ENCODE data around the gene TMEM82.

The TMEM82 gene

DNA sequence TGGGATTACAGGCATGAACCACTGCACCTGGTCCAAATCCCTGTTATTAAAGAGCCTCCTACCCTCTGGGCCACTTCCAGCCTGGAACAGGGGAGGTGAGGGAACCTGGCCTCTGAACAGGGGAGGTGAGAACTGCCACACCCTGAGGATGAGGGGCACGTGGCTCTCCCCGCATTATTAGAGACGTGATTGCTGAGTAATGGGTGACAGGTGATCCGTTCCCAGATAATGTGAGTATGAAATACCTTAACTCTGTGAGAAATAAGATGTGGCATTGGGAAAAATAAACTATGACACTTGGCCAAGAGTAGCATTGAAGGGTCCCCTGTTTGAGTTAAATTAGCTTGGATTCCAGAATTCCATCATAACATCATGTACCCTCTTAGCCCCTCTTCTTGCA is 19.9 kb upstream of the TMEM82 start:
- no peak for DNase-seq

DNA sequence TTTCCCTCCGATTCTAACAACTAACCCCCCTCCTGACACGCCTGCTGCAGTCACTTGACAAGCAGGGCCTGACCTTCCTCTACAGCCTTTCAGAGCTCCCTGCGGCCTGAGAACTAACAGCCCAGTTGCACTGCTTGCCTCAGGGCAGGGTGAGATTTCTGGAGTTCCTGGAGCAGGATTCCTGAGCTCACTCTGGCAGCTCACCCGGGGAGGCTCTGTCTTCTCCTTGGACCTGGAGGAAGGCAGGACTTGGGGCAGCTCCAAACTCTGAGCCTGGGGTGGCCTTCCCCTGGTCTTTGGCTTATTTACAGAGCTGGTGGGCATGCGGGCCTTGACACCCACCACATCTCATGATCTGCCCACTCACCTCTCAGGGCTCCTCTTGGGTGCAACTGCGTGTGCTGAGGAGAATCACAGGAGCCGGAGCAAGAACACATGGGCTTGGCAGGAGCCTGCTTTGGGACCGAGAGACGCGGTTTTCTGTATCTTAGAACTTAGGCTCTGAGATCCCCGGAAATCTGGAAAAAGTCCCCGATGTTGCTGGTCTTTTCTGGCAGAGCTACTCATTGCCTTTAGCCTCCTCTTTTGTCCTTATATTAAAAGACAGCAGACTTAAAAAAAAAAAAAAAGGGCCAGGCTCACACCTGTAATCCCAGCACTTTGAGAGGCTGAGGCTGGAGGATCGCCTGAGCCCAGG is 19.3 kb upstream of the TMEM82 start:
- DNase-seq: no peak

DNA sequence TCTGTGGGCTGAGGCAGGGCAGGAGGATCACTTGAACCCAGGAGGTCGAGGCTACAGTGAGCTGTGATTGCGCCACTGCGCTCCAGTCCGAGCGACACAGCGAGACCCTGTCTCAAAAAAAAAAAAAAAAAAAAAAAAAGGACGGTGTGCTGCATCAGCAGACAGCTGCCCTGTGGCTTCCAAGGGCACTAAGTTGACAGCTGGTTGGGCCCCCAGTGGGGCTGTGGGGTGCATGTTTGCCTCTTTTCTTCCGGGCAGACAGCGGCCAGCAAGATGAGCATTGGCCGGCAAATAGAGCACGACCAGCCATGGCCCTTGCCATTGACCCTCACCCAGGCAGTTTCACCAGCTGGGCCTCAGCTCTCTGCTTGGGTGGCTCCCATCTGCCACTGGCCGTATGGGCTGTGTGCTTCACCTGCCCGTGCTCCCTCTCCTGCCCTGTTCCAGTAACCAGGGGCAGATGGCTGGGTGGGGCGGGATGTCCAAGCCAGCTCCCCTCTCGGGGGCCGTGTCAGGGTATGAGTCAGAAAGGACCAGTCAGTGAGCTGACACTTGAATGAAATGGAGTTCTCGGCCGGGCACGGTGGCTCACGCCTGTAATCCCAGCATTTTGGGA is 18.6 kb upstream of the TMEM82 start:
- DNase-seq: peak; percentile 75

DNA sequence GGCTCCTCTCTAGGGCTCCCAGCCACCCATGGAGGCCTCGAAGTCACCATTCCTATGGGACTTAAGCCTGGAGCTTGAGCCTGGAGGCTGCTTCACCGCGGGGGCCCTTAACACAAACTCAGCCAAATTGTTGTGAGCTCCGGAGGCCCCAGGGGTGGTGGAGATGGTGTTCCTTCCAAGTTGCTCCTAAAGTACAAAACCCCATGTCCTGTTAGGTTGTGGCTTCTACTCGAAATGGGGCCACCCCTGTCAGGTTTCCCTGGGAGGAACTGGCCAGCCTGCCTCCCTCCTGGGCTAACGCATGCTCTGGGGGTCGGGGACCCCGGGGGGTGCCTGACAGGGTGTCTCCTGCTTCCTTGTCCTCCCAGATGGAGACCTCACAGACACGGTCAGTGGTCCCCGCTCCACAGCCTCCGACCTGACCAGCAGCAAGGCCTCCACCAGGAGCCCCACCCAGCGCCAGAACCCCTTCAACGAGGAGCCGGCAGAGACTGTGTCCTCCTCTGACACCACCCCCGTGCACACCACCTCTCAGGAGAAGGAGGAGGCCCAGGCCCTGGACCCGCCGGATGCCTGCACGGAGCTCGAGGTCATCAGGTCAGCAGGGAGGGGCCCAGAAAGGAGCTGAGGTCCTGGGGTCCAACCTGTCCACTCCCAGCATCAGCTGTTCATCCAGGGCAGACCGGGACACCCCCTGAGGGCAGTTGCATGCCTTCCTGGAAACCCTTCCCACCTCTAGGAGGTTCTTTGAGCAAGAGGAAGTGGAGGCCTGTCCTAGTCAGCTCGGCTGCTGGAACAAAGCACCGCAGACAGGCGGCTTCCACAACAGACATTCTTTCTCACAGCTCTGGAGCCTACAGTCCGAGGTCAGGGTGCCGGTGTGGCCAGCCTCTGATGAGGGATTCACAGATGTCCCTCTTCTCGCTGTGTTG is 17.1 kb upstream of the TMEM82 start:
- DNase-seq: no peak

DNA sequence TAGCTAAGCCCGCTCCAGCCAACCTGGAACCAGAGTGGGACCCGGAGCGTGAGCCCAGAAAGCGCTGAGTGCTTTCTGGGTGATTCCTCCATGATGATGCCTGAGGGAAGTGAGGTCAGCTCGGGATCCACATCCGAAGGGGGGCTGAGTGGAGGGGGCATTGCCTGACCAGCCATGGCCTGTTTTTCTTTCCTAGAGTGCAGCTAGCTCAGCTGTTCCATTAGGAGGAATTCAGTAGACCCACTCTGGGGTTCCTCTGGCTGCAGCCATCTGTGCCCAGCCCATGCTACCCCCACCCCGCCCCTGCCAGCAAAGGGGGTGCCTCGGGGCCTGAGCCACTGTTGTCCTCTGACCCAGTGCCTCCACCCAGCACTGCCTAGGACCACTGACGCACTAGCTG is 15.8 kb upstream of the TMEM82 start:
- no peak for DNase-seq

DNA sequence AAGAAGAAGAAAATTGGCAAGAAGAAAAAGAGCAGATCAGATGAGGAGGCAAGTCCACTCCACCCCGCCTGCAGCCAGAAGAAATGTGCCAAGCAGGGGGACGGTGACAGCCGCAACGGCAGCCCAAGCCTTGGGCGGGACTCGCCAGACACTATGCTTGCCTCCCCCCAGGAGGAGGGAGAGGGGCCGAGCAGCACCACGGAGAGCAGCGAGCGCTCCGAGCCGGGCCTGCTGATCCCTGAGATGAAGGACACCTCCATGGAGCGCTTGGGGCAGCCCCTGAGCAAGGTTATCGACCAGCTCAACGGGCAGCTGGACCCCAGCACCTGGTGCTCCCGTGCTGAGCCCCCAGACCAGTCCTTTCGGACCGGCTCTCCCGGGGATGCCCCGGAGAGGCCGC is 15.3 kb upstream of the TMEM82 start:
- DNase-seq: no peak

DNA sequence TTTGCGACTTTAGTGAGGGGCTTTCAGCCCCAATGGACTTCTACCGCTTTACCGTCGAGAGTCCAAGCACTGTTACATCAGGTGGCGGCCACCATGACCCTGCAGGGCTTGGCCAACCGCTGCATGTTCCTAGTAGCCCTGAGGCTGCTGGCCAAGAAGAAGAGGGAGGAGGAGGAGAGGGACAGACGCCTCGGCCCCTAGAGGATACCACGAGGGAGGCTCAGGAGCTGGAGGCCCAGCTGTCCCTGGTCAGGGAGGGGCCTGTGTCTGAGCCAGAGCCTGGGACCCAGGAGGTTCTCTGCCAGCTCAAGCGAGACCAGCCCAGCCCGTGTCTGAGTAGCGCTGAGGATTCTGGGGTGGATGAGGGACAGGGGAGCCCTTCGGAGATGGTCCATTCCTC is 14.9 kb upstream of the TMEM82 start:
- DNase-seq: no peak

DNA sequence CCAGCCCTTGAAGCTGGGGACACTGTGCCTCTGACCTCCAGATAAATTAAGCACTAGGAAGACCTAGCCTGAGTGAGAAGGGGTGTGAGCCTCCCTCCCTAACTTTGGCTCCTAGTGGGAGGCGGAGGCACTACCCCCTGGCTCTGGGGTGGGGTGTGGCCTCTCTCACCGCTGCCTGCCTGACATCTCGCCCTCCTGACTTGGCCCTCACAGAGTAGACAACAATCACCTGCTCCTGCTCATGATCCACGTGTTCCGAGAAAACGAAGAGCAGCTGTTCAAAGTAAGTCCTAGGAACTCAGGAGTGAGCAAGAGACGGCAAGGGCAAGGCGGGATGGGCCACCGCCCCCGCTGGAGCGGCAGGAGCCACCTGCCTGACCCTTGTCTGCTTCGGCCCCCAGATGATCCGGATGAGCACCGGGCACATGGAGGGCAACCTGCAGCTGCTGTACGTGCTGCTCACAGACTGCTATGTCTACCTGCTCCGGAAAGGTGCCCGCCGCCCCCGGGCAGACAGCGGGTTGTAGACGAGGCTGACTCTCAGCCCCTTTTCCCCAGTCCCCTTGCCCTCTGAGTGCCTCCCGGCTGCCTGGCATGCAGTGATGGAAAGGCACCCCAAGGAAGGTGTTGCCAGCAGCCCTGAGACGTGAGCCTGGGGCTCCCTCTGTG is 14.3 kb upstream of the TMEM82 start:
- no peak for DNase-seq

DNA sequence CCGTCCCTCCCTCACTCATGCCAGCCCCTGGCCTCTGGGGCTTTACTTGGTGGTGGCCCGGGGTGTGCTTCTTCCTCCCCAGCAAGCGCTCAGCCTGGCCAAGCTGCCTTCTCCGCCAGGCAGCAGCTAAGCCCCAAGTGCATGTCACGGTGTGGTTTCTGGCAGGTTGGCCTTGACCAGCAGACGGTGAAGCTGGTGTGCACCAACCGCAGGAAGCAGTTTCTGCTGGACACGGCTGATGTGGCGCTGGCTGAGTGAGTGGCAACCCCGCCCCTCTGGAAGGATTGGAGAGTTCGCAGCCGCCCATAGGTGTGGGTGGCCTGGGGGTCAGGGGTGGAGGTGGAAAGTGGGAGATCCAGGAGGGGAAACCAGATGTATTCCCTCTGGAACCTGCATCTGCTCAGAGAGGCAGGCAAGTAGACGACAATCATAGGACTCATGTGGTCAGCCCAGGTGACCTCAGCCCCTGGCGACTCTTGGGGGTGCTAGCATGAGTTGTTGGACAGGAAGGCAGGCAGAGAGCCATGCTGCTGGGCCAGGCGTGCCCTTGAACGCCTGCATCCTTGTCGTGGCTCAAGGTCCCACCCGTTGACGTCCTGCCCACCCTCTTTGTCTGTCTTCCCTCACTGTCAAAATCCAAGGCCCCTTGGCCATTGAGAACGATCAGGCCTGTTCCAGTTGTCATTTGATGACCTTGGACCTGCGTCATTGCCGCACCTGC is 13.2 kb upstream of the TMEM82 start:
- DNase-seq: no peak

DNA sequence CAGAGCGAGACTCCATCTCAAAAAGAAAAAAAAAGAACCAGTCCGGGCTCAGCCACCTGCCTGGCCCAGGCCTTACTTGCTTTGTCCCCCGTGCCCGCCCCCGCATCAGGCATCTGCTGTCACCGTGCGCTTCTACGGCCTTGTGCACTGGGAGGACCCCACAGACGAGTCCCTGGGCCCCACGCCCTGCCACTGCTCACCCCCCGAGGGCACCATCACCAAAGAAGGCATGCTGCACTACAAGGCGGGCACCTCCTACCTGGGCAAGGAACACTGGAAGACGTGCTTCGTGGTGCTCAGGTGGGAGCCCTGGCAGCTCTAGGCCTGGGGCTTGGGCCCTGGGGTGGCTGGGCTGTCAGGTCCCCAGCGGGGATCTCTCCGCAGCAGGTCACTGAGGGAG is 11.9 kb upstream of the TMEM82 start:
- DNase-seq: no peak

DNA sequence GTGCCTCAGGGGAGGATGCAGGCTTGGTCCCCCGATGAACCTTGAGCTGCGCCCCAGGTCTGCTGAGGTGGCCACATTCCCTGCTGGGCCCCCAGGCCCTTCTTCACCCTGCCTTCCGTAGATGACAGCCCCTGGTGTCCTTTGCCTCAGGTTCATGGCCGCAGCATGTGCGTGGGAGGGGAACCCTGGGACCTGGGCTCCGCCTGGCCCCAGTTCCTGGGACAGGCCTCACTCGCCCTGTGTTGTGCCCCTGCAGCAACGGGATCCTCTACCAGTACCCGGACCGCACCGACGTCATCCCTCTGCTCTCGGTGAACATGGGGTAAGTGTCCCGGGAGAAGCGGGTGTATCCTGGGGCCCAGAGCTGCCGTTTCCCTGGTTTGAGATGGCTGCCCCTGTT is 11.4 kb upstream of the TMEM82 start:
- DNase-seq: no peak

DNA sequence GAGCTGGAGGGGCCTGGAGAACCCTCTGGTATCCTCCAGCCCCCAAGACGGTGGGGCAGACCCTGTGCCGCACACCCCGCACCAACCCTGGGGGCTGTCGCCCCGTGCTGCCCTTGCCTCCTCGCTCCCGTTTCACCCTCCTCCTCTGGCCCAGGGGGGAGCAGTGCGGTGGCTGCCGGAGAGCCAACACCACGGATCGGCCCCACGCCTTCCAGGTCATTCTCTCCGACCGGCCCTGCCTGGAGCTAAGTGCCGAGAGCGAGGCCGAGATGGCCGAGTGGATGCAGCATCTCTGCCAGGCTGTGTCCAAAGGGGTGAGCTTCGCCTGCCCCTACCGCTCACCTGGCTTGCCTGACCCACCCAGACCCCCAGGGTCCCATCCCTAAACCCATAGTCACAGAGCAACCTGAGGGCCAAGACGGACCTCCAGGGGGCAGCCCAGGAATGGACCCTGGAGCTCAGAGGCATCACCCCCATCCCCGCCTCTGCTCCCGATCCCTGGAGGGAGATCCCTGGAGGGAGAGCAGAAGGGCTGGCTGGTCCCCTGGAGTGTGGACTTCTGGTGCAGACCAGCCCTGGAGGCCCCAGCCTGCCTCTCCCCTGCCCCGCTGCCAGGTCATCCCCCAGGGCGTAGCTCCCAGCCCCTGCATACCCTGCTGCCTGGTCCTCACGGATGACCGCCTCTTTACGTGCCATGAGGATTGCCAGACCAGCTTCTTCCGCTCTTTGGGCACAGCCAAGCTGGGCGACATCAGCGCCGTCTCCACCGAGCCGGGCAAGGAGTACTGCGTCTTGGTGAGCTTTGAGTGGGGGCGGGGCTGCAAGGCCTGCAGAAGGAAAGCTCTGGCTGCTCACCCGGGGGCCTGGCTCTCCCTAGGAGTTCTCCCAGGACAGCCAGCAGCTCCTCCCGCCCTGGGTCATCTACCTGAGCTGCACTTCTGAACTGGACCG is 10.3 kb upstream of the TMEM82 start:
- no peak for DNase-seq

DNA sequence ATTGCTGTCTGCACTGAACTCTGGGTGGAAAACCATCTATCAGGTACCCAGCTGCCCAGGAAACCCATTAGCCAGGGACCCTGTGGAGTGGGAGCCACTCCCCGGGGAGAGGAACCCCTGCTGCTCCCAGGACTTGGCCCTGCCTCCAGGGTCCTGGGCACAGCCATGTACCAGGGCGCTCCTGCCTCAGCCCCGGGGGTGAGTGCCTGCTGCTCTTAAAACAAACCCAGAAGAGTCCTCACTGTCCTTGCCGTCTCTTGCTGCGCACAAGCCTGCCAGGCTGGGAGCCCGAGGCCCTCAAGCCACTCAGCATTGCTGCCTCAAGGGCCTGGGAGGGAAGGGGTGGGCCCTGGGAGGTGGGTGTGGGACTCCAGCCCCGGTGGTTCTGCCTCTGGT is 9.6 kb upstream of the TMEM82 start:
- DNase-seq: no peak

DNA sequence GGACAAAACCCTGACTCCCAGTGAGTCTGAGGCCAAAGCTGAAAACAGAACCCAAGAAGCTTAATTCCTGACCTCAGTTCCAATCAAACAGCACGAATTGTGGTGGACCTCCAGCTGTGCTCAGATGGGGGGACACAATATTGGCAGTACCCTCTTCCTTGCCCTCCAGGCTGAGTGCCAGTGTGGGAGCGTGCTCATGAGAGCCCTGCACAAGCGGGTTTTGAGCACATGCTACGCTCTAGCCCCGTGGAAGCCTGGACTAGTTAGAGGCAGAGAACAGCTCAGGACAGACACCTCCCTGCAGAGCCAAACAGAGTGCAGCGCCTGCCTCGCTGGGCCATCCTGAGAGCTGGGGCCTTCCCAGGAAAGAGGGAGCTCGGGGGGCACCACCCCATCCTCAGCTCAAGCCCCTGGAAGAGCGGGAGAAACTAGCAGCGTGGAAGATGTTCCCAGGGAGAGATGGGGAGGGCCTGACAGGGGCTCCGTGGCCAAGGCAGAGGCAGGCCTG is 9.0 kb upstream of the TMEM82 start:
- no peak for DNase-seq

DNA sequence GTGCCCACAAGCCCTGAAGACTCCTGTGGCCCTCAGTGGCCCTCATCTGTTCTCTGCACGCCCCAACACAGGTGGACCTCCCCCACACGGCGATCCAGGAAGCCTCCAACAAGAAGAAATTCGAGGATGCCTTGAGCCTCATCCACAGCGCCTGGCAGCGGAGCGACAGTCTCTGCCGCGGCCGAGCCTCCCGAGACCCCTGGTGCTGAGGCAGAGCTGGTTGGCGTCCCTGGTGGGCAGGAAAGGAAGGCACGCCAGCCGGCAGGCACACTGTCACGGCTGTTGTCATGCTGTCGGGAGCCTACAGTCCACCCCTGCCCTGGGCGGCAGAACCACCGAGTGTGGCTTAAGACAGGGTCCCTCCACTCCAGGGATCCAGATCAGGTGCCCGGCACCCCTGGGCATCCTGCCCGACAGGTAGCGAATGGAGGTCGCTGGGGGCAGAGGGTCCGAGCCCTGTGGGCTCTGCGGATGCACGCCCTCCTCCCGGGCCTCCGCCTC is 8.5 kb upstream of the TMEM82 start:
- no peak for DNase-seq

DNA sequence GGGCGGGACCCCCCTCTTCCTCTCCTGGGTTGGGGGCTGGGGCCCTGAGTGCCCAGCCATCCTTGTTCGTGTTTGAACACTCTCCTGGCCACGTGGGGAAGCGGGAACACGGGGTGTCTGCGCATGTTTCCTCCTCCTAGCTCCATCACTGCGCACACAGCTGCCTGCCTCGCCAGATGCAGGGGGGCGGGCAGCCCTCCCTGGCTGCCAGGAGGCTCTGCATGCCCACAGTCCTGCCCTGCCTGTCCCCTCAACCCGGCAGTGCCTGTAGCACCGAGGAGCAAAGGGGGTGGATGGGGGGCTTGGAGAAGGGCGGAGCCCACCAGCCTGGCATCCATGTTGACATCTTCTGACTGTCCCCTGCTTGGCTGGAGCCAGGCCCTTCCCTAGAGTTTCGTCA is 8.0 kb upstream of the TMEM82 start:
- DNase-seq: no peak

DNA sequence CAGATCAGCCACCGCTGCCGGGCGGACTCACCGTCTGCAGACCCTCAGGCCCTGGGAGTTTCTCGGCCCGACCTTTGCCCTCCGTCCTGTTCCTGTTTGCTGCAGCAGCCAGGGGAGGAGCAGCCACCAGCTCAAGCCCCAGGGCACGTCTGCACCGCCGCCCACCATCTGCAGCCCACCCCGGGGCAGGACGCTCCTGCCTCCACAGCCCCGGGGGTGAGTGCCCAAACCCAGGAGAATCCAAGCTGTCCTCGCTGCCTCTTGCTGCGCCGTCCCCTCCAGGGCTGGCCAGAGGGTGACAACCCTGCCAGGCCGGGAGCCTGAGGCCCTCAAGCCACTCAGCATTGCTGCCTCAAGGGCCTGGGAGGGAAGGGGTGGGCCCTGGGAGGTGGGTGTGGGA is 7.4 kb upstream of the TMEM82 start:
- DNase-seq: no peak

DNA sequence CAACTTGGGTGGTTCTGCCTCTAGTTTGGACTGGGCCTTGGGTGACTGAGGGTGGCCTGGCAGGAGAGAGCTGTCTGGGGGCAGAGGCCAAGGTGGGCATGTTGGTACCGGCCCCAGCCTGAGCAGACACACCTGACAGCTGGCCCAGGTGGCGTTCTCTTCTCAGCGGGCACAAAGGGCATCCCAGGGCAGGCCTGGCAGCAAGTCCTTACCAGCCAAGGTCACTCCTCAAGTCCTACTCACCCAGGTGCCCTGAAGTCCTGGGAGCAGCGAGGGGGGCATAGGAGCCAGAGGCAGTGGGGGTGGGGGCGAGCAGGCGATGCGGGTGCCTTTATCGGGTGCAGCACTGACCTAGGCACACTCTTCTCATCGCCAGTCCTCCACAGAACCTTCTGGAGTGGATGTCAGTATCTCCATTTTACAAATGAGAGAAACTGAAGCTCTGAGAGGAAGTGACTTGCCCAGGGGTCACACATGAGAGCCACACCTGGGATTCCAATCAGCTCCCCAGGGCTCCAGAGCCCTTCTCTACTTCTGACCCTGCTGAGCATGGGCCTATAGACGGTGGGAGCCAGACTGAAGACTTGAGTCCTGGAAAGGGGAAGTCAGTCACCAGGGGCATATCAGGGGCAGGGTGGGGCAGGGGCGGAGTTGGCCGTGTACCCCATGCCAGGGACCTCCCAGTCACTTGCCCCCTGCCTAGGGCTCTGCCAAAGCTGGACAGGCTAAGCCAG is 6.8 kb upstream of the TMEM82 start:
- peak; percentile 12 for DNase-seq

DNA sequence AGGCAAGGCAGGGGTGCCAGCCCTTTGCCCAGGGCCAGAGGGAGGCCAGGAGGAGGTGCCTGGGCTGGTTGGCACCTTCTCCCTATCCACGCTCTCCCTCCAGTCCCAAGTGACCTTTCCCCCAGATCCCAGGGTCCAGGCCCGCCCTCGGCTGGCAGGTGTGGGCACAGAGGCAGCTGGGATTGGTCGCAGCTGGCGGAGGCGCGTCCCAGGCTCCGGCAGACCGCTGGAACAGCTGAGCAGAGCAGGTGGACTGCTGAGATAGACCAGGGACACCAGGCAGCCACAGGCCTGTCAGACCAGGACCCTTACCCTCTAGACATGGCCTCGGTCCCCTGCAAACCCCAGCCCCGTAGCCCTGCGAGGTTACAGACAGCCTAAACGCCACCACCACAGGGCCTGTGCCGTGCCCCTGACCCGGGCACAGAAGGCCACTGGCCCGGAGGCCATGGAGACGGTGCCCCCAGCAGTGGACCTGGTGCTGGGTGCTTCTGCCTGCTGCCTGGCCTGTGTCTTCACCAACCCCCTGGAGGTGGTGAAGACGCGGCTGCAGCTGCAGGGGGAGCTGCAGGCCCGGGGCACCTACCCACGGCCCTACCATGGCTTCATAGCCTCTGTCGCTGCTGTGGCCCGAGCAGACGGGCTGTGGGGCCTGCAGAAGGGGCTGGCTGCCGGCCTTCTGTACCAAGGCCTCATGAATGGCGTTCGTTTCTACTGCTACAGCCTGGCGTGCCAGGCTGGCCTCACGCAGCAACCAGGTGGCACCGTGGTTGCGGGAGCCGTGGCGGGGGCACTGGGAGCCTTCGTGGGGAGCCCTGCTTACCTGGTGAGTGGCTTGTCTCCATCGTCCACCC is 6.0 kb upstream of the TMEM82 start, which contains the start of gene SLC25A34:
TSS of gene SLC25A34 (plus strand) at position 221 of the 854 bp plus-strand sequence. CDS start at position 449, 228 bp downstream.
- DNase-seq: peak; percentile 70
